GM12875 (cell line): ENCODE data around the gene ARL13B.

Source experiments
- H3K4me3 ChIP-seq: one replicate; pipeline ENCODE4 v1.5.1; 2011; ENCODE audit warnings: low read depth, low read length, control low read depth
- TF ChIP-seq, protein P1 (sequence below): IDR thresholded peaks from 2 replicates; pipeline ENCODE4 v1.5.1; 2011; ENCODE audit warnings: low read depth, mild to moderate bottlenecking, control low read depth, inconsistent platforms, low read length, moderate library complexity, borderline replicate concordance; ENCODE audit not compliant: insufficient read depth

Gene ARL13B

DNA sequence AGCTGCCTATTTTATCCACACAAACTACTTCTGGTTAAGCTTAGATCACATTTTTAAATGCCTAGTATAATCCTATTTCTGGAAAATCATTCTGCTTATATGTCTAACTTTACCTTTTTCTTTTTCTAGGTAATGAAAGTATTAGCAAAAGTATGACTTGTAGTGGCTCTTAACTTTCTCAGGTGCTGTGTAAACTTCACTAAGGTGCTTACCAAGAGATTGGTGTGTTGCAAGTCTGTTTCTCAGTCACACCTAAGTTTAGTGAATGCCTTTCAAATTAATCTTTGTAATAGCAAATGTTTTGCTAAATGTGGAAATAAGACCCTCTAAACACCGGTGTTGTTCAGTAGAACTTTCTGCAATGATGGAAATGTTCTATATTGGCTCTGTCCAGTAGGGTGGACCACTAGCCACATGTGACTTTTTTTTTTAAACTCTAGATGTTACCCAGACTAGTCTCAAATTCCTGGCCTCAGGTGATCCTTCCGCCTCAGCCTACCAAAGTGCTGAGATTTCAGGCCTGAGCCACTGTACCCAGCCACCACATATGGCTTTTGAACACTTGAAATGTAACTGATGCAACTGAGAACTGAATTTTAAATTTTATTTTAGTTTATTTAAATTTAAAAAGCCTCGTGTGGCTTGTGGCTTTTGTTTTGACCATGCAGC, 22.0 kb downstream of the ARL13B start:
- TF ChIP-seq, protein P1, sequence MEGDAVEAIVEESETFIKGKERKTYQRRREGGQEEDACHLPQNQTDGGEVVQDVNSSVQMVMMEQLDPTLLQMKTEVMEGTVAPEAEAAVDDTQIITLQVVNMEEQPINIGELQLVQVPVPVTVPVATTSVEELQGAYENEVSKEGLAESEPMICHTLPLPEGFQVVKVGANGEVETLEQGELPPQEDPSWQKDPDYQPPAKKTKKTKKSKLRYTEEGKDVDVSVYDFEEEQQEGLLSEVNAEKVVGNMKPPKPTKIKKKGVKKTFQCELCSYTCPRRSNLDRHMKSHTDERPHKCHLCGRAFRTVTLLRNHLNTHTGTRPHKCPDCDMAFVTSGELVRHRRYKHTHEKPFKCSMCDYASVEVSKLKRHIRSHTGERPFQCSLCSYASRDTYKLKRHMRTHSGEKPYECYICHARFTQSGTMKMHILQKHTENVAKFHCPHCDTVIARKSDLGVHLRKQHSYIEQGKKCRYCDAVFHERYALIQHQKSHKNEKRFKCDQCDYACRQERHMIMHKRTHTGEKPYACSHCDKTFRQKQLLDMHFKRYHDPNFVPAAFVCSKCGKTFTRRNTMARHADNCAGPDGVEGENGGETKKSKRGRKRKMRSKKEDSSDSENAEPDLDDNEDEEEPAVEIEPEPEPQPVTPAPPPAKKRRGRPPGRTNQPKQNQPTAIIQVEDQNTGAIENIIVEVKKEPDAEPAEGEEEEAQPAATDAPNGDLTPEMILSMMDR: no peak
- no peak overlapping the region for H3K4me3 ChIP-seq

DNA sequence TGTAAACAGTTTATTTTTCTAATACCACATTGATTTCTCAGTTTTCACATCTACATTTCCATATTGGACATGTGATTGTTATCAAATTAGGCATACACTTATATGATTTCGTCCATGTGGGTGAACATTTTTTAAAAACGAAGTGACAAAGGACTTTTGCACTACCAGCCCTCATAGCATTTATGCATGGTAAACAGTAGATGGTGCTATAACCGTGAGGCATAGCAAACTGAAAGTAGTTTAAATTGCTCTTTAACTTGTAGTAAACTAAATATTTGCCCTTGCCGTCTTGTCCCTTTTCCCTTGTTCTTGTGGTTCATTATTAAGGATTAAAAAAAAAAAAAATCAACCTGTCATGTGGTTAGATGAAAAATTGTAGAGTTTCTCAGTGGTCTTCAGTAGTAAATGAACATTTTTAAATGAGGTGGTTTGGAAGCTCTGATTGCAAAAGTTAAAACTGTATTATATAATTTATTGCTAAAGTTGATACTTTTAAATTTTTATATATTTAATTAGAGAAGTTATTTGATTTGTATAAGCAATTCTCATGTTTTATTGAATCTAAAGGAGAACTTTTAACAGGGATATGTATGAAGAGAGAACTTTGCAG, 24.5 kb downstream of the ARL13B start:
- H3K4me3 ChIP-seq: no peak overlapping the region
- TF ChIP-seq, protein P1: peak; percentile 57; the same call in 1 of the 2 replicates

DNA sequence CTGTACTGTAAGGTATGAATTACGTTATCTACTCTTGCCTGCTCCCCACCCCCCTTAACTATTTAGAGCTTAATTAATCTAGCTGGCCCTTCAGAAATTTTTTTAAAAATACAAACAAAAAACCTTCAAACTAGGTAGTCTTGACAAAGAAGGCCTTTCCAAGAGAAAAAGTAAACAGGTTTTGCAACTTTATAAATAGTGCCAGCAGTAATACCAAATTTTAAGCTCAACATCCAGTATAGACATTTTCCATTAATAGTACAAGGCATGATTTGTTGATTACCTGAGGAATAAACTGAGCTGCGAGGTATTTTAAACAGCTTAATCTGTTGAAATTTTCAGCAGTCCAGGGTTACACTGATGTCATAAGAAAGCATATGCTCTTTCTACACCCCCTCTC, 28.3 kb downstream of the ARL13B start:
- TF ChIP-seq, protein P1: no peak
- no peak overlapping the region for H3K4me3 ChIP-seq

DNA sequence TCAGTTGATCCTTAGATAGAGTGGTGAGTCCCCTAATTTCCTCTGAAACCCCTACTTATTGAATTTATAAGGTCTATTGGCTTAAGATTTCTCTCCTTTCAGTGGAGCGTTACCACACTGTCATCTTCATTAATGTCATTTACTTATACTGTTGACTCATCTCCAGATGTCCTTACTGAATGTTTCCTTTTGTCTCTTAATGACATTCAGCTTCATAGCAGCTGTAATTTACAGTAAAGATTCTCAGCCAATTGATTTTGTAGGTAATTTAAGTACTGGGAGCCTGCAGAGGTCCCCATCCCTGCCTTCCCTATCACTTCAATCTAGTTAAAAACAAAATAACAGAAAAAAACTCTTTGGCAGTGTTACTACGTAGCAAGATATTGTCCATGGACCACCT, 29.7 kb downstream of the ARL13B start:
- no peak overlapping the region for H3K4me3 ChIP-seq
- TF ChIP-seq, protein P1: no peak

DNA sequence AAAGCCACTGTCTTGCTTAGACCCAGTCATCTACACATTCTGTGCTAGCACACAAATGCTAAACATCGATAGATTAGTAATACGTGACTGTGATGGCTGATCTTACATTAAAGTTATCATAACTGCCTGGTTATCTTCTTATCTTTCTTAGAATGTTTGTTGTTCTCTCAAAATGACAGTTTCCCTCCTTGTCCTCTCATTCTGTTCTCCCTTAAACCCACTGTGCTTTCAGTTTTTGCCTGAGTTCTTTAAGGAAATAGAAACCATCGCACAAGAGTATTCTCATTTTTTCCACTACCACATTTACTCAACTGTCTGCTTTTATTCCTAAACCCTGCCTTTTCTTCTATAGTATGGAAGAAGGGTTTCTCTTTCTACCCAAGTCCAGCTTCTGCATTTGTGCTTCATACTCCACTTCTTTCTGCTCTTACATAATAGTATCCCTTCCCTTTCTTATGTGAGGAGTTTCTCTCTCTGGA, 31.3 kb downstream of the ARL13B start:
- H3K4me3 ChIP-seq: no peak overlapping the region
- TF ChIP-seq, protein P1: no peak

DNA sequence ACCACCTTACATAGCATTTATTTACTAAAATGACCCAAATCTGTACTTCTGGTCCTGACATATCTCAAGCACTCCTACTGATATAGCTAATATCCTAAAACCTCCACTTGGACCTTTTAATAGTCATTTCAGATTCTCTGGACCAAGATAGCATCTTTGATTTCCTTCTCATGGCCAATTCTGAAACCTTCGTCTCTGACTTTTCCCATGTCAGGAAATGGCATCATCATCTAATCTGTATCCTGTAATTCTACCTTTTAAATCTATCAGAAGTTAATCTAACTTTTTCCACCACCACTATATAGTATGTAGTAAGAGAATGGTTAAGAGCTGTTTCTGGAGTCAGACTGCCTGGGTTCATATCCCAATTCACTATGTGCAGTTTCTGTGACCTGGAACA, 32.2 kb downstream of the ARL13B start:
- TF ChIP-seq, protein P1: no peak
- no peak overlapping the region for H3K4me3 ChIP-seq

DNA sequence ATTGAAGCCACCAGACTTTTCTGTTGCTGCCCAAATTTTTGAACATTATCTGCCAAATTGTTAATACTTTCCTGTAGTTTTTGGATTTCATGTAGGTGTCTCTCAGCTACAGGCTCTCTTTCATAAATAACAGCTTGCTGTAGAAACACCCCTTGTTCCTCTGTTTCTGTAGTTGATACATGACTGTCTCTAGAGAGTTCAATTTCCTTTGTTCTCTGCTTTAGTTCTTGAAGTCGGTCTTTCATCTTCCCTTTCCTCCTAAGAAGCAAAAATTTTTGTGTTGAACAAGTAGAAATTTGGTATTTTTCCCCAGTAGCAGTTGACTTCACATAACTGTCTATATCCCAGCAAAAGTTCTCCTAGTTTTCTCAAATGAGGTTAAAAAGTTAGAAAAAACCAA, 35.1 kb downstream of the ARL13B start:
- no peak overlapping the region for H3K4me3 ChIP-seq
- TF ChIP-seq, protein P1: no peak
